Mucosa of descending colon (tissue), 3 donors: ENCODE data around the gene TMEM63A. TPM values are rescaled to one million over a fixed set of nuclear protein-coding genes. Genes with fewer than 3 reads are reported as not detected.

ENCODE experiments used
- ATAC-seq: fragments of 200-7000 bp; cut with Tn5 transposase; one replicate; pipeline ENCODE4 v1.9.1; 2020; ENCODE audit warnings: mild to moderate bottlenecking, moderate library complexity
- DNase-seq, 3 donors: peaks; one replicate each; pipeline ENCODE4 v3.0.0-alpha.2; 2020
- H3K36me3 ChIP-seq: fragments of 200-600 bp; one replicate; pipeline ENCODE4 v1.8.0; 2021; ENCODE audit warnings: low read depth, mild to moderate bottlenecking
- H3K4me1 ChIP-seq: fragments of 200-600 bp; one replicate; pipeline ENCODE4 v1.8.0; 2021; ENCODE audit warnings: low read depth, mild to moderate bottlenecking
- H3K4me3 ChIP-seq: fragments of 200-600 bp; one replicate; pipeline ENCODE4 v1.8.0; 2021; ENCODE audit warnings: mild to moderate bottlenecking
- H3K9me3 ChIP-seq: fragments of 200-600 bp; one replicate; pipeline ENCODE4 v1.8.0; 2021; ENCODE audit warnings: mild to moderate bottlenecking
- CTCF ChIP-seq: fragments of 200-600 bp; IDR thresholded peaks from one replicate; pipeline ENCODE4 v1.8.0; 2022; ENCODE audit warnings: antibody characterized with exemption, mild to moderate bottlenecking
- intact Hi-C, 2 donors: fragments of 100-400 bp; cut with DNase I in 1 of 2; cut with micrococcal nuclease in 1 of 2; formaldehyde crosslinking; loops; one replicate each; pipeline versions ENCODE4 v1.11.0 to v1.11.1; 2022; cut with DNase I, micrococcal nuclease
- total RNA-seq, 3 donors: library from RNA; stranded (reverse); fragmentation: NEBNext Ultra II Directional in 2 of 3; extraction: Animal tissue kit (Norgen Biotek cat#: 25700) in 2 of 3; gene quantifications; one replicate each; pipeline versions ENCODE4 v1.2.1 to v1.2.4, GENCODE V29; 2021 to 2023
- donor health status: DM: no; HTN: no; CAD: no; lungs with moderate emphysema.
- donor health status: DM: no; HTN: no; CAD: no.
- donor health status: DM: no; HTN: yes; CAD: no.

The TMEM63A gene
- total RNA-seq, 3 donors from 2014 or later: 115 to 192 (median 147) TPM

GRCh38 chr1:225877580-225877979 is 4.6 kb downstream of the TMEM63A start:
- peak; percentile 10 for TF ChIP-seq CTCF
- H3K9me3 ChIP-seq: no peaks in the 10 kb centered on the region
- DNase-seq: peak; percentile 72 to 80 (median 76)
- intact Hi-C loops: no loop called here
- H3K4me3 ChIP-seq: no peak overlapping the region
- peak; percentile 1 for ATAC-seq
- peaks cover 59% of the 10 kb centered on the region for H3K4me1 ChIP-seq
- H3K36me3 ChIP-seq: no peaks in the 10 kb centered on the region

- TF ChIP-seq CTCF: no peak
- H3K9me3 ChIP-seq: no peaks in the 10 kb centered on the region
- no peak for DNase-seq
- no peaks in the 10 kb centered on the region for H3K36me3 ChIP-seq
- peaks cover 59% of the 10 kb centered on the region for H3K4me1 ChIP-seq
- no peak for ATAC-seq
- no peak overlapping the region for H3K4me3 ChIP-seq
- intact Hi-C loops: no loop called here
Measured at GRCh38 chr1:225876900-225877510, 5.2 kb downstream of the TMEM63A start.

- H3K36me3 ChIP-seq: no peaks in the 10 kb centered on the region
- intact Hi-C loops: no loop called here
Measured at GRCh38 chr1:225875044-225875815, 7.0 kb downstream of the TMEM63A start.

GRCh38 chr1:225874431-225874830 is 7.7 kb downstream of the TMEM63A start:
- no peaks in the 10 kb centered on the region for H3K9me3 ChIP-seq
- intact Hi-C loops: no loop called here
- H3K36me3 ChIP-seq: no peaks in the 10 kb centered on the region
- peaks cover 38% of the 10 kb centered on the region for H3K4me1 ChIP-seq
- DNase-seq: peak in 1 of 3 donors; percentile 49
- H3K4me3 ChIP-seq: no peak overlapping the region
- no peak for ATAC-seq
- no peak for TF ChIP-seq CTCF

More at GRCh38 chr1:225875044-225875815, 7.0 kb downstream of the TMEM63A start:
- Histone ChIP-seq H3K9me3 (no peaks in the 10 kb centered on the region), H3K4me1 (peaks cover 46% of the 10 kb centered on the region), H3K4me3 (no peak overlapping the region)
- ATAC-seq (peak; percentile 74), DNase-seq (peak; percentile 80 to 84 (median 80))
- no peak for TF ChIP-seq CTCF

- intact Hi-C loops: no loop called here
- H3K36me3 ChIP-seq: peaks cover 3% of the 10 kb centered on the region
- H3K9me3 ChIP-seq: no peaks in the 10 kb centered on the region
- no peak for ATAC-seq
- no peak overlapping the region for H3K4me3 ChIP-seq
- peak in 1 of 3 donors; percentile 29 for DNase-seq
- TF ChIP-seq CTCF: no peak
- H3K4me1 ChIP-seq: peaks cover 27% of the 10 kb centered on the region
Measured at GRCh38 chr1:225873281-225873850, 8.8 kb downstream of the TMEM63A start.
